Measurements from ENCODE around the gene STAMBPL1. TPM values are rescaled to one million over a fixed set of nuclear protein-coding genes. Genes with fewer than 3 reads are reported as not detected.

STAMBPL1 gene
- total RNA-seq, 4 donors from 2014 or later, result 14.4 to 26.3 (median 22.3) TPM

DNA sequence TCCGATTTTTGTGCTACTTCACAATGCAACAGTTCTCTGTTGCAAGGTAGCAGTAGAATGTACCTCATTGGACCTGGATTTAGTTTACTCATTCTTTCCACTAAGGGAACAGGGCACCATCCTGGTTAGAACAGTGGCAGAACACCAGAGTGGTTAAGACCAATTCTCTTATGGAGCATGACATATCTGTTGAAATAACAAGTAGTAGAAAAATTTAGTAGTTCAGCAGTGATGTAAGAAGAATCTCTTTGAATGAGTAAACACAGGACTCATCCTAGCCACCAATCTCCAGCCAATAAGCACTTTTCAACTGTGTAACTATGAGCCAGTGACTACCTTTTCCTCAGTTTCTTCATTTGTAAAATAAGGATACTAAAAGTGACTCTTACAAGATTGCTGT, 30.8 kb upstream of the STAMBPL1 start:
- Histone ChIP-seq H3K27me3 (no peaks in the 10 kb centered on the region), H3K4me3 (no peak overlapping the region), H3K9me3 (no peaks in the 10 kb centered on the region), H3K27ac (no peak overlapping the region), H3K36me3 (no peaks in the 10 kb centered on the region), H3K4me1 (no peaks in the 10 kb centered on the region)
- no peak for ATAC-seq
- 100% methylated on average over 1 of the region's 1 CpG for WGBS, 2 donors (ENCODE audit: low coverage in 1 of 2)
- TF ChIP-seq, protein P1, sequence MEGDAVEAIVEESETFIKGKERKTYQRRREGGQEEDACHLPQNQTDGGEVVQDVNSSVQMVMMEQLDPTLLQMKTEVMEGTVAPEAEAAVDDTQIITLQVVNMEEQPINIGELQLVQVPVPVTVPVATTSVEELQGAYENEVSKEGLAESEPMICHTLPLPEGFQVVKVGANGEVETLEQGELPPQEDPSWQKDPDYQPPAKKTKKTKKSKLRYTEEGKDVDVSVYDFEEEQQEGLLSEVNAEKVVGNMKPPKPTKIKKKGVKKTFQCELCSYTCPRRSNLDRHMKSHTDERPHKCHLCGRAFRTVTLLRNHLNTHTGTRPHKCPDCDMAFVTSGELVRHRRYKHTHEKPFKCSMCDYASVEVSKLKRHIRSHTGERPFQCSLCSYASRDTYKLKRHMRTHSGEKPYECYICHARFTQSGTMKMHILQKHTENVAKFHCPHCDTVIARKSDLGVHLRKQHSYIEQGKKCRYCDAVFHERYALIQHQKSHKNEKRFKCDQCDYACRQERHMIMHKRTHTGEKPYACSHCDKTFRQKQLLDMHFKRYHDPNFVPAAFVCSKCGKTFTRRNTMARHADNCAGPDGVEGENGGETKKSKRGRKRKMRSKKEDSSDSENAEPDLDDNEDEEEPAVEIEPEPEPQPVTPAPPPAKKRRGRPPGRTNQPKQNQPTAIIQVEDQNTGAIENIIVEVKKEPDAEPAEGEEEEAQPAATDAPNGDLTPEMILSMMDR (IDR thresholded peaks at IDR 0.05), result no peak

DNA sequence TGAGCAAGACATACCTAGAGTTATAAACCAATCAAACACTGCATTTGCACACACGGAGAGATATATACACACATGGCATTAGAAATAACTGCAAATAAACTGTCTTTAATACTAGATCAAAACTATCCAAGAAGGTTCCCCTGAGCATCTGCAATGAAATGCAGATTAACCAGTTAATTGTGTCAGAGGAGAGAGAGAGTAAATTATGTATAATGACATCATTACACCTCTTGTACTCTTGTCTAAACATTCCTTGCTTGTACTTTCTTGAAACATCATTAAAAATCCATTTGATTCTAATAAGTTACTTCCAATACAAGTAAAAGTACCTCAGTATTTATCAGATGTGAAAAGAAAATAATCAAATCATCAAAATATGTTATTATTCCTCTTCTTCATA, 29.3 kb upstream of the STAMBPL1 start:
- Histone ChIP-seq H3K36me3 (no peaks in the 10 kb centered on the region), H3K27me3 (no peaks in the 10 kb centered on the region), H3K4me1 (no peaks in the 10 kb centered on the region), H3K9me3 (no peaks in the 10 kb centered on the region), H3K4me3 (no peak overlapping the region), H3K27ac (no peak overlapping the region)
- ATAC-seq, result no peak
- WGBS, 2 donors (ENCODE audit: low coverage in 1 of 2), result 67 to 81% methylated on average over 1 of the region's 1 CpG
- TF ChIP-seq POLR2A (IDR thresholded peaks at IDR 0.05) (no peak), POLR2AphosphoS5 (IDR thresholded peaks at IDR 0.05) (no peak), EP300 (IDR thresholded peaks at IDR 0.05) (no peak)
- TF ChIP-seq, protein P1 (IDR thresholded peaks at IDR 0.05), result no peak

DNA sequence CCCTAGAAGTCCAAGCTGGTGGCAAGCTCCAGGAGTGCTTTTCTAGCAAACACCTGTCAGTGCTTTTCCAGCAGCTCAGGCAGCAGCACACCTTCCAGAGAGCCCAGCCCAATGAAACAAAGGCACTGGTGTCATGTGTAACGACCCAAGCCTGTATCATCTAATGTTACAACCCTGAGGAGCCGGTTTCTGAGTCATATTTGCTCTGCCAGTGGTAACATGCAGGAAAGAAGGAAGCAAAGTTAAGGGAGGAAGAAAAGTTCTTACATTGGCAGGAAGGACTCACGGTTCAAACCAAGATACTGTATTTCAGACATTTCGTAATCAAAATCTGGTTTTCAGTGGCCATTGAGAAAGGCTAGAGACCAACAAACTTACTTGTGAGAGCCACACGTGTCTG, 28.3 kb upstream of the STAMBPL1 start, which contains the start of gene ANKRD22:
Gene ANKRD22 (minus strand): TSS at position 139 of the 400 bp plus-strand sequence. CDS start 237 bp downstream, outside the sequence.
- Histone ChIP-seq H3K4me3 (no peak within 1 kb of the TSS), H3K4me1 (no peaks in the 10 kb centered on the region), H3K27ac (no peak within 1 kb of the TSS), H3K27me3 (no peaks in the 10 kb centered on the region), H3K9me3 (no peaks in the 10 kb centered on the region), H3K36me3 (no peaks in the 10 kb centered on the region)
- ATAC-seq, result no peak
- WGBS, 2 donors (ENCODE audit: low coverage in 1 of 2), result 72 to 87% methylated on average over 4 to 5 of the region's 5 CpGs
- no peak for TF ChIP-seq POLR2A (IDR thresholded peaks at IDR 0.05)
- TF ChIP-seq, protein P1 (IDR thresholded peaks at IDR 0.05), result no peak
- no peak for TF ChIP-seq EP300 (IDR thresholded peaks at IDR 0.05)
- no peak for TF ChIP-seq POLR2AphosphoS5 (IDR thresholded peaks at IDR 0.05)

DNA sequence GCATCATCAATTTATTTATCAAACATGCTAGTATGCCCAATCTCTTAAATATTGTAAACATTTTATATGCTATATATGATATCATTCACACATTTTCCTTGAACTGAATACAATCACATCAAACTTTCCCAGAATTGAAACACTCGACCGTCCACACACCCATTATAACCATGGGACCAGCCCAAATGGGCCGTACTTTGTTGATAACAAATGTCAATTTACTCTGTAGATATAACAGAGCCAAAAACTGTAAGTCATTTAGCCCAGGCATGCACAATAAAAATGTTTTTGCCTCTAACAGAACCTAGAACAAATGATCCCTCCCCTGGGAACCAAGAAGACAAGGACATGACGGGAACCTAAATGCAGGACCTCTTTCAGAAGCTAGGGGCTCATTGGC, 27.7 kb upstream of the STAMBPL1 start:
- Histone ChIP-seq H3K27ac (no peak overlapping the region), H3K36me3 (no peaks in the 10 kb centered on the region), H3K4me1 (no peaks in the 10 kb centered on the region), H3K4me3 (no peak overlapping the region), H3K9me3 (no peaks in the 10 kb centered on the region), H3K27me3 (no peaks in the 10 kb centered on the region)
- no peak for ATAC-seq
- WGBS, 2 donors (ENCODE audit: low coverage in 1 of 2), result 86 to 94% methylated on average over 4 of the region's 4 CpGs
- no peak for TF ChIP-seq POLR2A (IDR thresholded peaks at IDR 0.05)
- TF ChIP-seq, protein P1 (IDR thresholded peaks at IDR 0.05), result no peak
- TF ChIP-seq EP300 (IDR thresholded peaks at IDR 0.05), result no peak
- no peak for TF ChIP-seq POLR2AphosphoS5 (IDR thresholded peaks at IDR 0.05)

DNA sequence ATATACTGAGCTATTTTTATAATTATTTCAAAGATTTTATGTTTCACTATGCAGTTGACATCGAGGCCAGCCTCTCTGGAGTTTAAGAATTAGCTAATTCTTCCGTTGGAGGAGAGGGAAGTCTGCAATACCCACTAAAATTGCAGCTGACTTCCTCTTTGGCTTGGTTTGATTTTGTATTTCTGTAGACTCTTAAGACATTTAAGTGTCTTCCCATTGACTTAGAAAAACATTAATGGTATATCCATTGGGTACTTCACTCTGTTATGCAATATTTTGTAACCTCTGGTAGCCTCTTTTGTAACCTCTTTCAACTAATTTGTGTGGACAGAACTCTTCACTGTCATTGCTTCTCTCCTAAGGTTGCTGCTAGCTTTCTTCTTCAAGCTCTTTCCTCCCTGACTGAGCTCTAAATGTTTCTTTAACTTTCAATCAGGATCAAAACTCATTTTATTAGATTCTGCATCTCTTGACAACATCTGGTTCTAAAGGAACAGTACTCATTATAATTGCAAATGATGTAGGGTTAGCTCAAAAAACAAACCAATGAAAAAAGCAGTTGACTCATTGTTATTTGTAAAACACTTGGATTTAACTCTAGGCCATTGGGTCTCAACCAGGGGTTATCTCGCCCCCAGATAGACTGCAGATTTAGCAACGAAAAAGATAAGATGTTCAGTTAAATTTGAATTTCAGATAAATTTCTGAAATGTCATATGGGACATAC, 26.7 kb upstream of the STAMBPL1 start:
- 63 to 82% methylated on average over 3 to 4 of the region's 4 CpGs for WGBS, 2 donors (ENCODE audit: low coverage in 1 of 2)
- Histone ChIP-seq H3K27ac (no peak overlapping the region), H3K27me3 (no peaks in the 10 kb centered on the region), H3K36me3 (no peaks in the 10 kb centered on the region), H3K4me3 (no peak overlapping the region), H3K4me1 (no peaks in the 10 kb centered on the region), H3K9me3 (no peaks in the 10 kb centered on the region)
- TF ChIP-seq, protein P1 (IDR thresholded peaks at IDR 0.05), result no peak
- TF ChIP-seq POLR2A (IDR thresholded peaks at IDR 0.05), result no peak
- TF ChIP-seq POLR2AphosphoS5 (IDR thresholded peaks at IDR 0.05), result no peak
- TF ChIP-seq EP300 (IDR thresholded peaks at IDR 0.05), result no peak
- ATAC-seq, result peak; percentile 25
